ENCODE data around the gene URM1. TPM values are rescaled to one million over a fixed set of nuclear protein-coding genes. Genes with fewer than 3 reads are reported as not detected.

Gene URM1
- total RNA-seq, 1 experiment from 2014 or later: 125 TPM

DNA sequence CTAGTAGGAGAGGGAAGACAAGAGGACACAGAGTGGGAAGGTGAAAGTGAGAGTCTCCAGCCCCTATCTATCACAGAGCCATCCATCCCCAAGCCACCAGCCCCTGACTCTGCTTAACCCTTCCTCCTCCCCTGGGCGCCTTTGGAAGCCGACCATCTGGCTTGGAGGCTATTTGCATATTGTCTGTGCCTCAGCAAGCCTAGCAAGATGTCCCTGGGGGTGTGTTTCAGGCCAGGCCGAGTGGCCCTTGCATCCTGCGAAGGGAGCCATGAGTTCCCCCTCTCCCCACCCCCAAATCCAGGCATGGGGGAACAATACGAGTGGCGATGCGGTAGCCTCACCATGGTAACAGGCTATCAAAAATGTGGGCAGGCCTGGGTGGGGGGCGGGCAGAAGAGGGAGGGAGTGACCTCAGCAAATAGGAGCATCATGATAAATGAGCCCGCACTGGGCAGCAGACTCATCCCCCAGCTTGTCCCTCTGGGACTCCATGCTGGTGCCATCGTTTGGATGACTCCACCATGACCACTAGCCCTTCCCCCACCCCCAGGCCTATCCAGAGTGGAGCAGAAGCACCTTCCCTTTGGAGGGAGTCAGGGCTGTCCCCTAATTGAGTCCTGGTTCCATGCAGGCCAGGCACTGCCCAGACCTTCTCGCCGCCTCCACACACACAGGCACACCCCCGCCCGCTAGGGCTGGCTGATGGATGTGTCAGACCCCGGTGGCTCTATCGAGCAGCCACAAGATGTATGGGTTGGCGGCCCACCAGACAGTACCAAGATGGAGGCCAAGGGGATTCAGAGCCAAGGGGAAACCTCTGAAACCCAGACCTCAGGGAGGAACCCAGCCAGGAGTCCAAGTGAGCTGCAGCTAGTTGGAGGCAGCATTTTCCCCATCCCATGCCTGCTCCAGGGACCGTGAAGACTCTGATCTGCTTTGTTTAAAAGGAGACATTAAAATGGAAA lies 14.6 kb downstream of the URM1 start:
- no peak for DNase-seq (ENCODE audit: low spot score)

DNA sequence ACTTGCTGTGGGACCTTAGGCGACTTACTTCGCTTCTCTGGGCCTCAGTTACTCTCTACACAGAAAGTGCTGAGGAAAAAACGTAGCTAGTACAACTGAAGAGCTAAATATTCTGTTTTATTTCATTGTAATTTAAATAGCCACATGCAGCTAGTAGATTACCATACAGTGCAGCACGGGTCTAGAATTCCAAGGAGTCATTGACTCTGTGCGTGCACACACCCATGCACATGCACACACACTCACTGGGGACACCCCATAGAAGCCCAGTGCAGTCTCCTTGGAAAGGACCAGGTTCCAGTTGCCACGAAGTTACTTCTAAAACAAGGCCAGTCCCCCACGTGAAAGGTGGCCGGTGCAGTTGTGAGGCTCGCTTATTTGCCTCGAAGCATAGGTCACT lies 17.0 kb downstream of the URM1 start:
- no peak for DNase-seq (ENCODE audit: low spot score)

DNA sequence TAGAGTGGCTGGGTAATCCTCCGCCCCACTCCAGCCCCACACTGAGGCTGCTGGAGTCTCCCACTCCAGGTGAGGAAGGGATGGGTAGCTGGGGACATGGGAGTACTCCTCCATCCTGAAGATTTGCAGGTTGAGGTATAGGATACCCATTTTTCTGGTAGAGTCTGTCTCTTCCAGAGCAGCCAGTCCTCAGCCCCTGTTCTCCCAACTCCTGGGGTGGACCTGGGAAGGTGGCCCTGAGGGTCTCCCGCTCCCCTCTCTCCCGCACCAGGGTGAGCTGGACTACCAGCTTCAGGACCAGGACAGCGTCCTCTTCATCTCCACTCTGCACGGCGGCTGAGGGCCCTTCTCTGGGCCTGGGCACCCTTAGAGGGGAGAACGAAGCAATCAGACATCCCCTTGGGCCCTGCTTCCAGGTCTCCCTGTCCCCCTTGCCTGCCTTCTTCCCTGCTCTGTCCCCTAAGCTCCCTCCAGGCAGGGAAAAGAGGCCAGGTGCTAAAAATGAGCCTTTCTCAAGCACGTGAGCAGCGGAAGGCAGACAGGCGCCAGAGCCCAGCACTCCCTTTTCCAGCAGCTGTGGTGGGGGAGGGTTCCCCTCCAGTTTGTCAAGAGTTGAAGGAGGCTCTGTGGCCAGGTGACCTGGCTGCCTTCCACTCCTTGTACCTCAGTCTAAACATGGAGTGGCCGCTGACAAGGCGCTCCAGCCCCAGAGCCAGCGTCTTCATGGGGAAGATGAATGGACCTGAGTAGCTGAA lies 18.4 kb downstream of the URM1 start:
- no peak for DNase-seq (ENCODE audit: low spot score)

DNA sequence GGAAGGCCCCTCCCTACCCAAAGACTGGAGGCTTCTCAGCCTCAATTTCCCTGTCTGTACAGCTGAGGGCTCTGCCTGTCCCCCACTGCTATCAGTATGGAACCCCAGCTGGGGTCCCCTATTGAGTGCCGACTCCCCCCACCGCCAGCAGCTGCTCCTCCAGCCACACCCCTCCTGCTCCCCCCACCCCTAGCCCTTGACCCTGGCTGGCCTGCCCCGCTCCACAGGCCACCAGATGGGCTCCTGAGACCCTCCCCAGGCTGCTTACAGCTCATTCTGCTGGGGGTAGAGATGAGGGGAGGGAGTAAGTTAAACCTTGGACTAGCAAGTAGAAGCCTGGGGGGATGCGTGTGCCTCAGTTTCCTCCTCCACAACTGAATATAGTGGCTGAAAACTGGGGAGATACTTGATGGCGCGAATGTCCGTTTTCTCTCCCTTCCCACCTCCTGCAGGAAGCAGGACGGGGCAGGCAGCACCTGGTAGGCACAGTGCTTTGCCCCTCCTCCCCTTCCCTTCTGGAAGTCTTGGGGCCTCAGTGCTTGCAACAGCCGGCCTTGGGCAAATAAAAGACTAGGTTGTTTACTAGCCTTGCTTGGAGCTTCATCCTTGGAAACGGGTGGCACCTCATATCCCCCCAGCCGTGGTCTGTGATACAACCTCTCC lies 19.1 kb downstream of the URM1 start:
- no peak for DNase-seq (ENCODE audit: low spot score)

DNA sequence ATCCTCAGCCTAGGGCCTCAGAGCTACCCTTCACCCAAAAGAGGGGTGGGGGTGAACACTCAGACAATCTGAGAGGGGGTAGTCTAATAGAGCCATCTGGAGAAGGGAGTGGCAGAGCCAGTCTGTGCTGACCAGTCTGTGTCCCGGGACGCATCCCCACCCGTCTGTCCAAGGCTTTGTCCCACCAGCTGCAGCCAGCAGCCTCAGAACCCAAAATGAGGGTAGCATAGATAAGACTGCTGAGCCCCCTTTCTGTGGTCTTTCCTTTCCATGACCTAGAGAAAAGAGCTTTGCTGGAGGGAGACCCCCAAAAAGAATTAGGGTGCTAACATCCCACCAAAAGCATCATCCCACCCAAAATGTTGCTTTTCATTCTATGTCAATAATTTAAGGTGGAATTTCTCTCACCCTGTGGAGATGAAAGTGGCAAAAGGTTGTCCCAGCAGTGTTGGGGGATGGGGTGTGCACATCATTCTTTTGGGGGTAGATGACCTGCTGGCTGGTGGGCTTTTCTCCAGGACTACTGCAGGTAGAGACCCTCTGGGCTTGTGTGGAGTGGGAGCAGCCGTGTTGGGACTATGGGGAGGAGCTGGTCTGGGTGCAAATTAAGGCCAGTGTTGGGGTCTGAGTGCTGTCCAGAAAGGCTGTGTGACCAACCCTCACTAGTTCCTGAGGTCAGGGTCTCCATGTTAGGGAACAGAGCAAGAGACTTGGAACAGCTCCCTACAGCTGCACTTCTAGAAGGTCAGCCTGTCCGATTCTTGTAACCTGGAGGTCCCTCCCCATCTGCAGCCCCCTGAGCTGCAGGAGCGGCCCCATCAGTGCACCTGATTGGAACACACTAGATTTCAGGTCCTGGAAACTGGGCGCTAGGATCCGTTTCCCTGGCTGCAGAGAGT lies 19.9 kb downstream of the URM1 start:
- DNase-seq (ENCODE audit: low spot score): no peak

DNA sequence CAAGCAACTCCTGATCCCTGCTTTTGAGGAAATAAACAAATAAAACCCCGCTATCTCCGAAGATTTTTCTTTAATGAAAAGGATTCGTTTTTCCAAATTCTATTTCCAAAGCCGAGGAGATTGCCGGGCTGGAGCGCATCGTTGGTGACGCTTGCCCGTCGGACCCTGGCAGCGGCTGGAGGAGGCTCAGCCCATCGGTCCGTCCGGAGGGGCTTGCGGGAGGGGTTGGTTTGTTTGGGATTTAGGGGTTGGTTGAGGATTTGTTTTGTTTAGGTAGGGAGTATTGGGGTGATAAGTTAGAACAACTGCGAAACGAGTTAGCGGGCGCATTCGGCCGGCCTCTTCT lies 20.8 kb downstream of the URM1 start:
- no peak for DNase-seq (ENCODE audit: low spot score)

DNA sequence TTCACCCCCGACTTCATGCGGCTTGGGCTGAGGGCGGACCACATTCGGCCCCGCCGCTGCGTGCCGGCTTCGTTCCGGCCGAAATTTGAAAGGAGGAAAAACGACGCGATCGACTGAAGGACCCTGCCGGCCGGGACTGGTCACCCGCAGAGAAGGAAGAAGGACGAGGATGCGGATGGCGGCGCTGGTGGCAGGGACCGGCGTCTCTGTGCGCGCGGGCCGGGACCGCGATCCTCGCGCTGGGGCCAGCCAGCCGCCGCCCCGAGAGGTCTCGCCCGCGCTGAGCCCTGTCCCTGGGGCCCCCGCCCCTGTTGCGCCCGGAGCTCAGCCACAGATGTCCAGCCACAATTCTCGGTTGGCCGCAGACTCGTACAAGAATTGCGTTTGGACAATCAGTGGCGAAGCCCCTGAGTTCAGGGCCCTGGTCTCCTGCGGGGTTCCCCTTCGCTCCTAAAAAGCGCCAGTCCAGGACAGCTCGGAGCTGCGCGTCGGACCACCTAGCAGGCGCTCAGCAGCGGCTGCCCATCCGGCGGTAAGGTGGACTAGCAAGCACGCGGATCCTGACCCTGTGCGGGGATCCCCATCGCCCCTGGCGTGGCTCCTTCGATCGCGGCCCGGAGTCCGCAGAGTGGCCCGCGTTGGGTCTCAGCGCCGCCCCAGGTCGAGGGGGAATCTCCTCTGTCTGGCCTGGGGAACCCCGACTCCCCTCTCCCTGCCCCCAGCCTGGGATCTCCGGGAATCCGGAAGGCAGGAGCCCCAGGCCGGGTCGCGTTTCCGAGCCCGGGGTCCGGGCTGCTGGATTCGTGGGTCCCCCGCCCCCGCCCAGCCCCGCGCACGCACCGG lies 21.3 kb downstream of the URM1 start:
- DNase-seq (ENCODE audit: low spot score): no peak

DNA sequence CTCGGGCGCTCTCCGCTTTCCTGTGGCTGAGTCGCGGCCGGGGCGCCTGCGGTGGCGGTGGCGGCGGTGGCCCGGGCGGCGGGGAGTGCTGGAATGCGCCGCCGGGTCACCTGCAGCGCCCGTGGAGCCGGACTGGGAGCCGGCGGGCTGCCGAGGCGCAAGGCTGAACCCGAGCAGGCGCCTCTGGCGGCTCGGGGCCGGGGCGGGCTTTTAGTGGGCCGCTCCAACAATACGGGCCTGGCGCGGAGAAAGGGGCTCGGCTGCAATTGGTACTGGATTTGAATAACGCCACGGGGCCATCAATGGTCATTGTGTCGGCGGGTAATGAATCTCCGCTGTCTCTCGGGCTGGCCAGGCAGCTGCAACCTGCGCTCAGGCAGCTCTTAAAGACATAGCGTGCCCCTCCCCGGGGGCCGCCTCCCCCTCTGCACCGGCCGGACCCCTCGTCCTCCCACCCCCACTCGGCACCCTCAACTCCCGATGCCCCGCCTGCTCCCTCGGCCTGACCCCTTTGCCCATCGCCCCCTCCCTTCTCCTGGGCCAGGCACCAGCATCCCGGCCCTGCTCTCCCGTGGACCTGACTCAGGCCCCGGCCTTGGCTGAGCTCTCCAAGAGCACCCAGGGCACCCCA lies 22.1 kb downstream of the URM1 start:
- DNase-seq (ENCODE audit: low spot score): no peak

DNA sequence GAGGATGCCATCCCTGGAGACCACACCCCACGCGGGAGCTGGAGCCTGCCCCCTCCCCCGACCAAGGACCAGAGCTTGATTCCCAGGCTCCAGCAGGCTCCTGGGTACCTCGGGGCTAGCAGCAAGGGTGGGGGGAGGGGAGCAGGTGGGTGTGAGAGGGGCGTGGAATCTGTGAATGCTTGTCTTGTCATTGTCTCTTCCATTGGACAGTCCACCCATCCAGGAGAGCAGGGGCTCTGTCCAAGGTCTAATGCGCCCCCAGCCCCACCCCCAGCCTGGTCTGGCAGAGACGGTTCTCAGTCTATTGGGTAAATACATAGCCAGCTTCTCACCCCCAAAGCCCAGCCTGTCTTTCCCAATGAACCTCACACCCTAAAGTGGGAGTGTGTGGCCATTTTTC lies 22.8 kb downstream of the URM1 start:
- DNase-seq (ENCODE audit: low spot score): no peak

DNA sequence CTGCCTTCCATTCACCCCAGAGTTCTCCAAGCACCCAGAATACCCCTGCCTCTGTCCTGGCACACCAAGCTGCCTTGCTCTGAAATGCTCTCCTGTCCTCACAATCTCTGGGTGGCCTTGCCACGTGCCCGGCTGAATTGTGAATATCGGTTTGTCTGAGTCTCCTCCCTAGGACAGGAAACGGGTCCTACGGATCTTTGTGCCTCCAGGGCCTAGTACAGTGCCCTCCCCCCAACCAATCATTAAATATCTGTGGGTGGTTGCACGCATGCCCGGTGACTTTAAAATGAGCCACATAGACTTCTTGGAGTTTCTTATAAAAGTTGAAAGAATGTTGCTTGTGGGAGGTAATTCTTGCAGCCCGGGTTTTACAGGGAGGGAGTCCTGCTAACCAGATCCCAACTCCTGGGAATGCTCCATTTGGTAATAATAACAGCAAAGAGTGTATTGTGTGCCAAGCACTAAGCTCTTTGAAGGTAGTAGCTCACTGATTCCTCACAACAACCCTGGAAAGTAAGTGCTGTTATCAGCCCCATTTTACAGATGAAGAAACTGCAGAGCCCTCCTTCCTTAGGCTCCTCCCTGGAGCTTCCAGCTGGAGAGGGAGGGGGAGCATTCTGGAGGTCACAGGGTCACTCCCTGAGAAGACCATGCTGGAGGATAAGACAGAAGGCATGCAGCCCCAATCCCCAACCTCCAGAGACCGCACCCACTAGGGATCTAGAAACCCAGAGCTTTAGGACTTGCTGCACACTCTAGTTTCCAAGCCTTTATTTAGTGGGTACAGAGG lies 23.4 kb downstream of the URM1 start:
- no peak for DNase-seq (ENCODE audit: low spot score)

DNA sequence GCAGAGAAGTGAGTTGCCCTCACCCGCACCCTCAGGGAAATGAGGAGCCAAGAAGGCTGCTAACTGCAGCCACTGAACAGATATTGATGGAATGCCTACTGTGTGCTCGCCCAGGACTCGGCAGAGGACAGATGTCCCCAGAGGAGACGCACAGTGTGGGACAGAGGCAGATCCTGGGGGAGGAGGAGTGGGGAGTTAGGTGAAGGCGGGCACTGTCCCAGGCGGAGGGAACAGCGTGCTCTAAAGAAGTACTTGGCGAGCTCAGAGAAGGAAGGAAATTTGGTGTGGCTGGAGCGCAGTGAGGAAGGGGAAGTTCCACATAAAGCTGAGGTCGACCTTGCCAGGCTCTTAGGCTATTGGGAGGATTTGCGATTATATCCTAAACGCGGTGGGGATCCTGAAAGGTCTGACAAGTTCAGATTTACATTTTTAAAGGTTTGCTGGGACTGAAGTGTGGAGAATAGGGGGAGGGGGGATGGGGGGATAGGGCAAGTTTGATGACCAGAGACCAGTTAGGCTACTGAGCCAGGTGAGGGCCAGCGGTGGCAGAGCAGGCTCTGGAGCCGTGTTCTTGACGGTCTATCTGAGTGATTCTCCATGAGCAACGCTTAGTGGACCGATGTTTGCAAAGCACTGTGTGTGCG lies 25.9 kb downstream of the URM1 start:
- no peak for DNase-seq (ENCODE audit: low spot score)

DNA sequence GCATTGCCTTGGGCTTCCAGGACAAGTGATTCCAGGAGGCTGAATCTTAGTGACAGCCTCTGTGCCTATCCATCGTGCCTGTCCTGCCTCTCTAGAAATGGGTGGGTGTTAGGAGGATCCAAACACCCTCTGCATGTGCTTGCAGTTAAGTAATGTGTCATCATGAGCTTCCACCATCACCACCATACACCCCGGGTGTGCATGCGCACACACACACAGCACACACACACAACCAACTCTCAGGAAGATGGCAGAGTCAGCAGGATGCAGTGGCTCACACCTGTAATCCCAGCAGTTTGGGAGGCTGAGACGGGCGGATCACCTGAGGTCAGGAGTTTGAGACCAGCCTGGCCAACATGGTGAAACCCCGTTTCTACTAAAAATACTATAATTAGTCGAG lies 26.7 kb downstream of the URM1 start:
- no peak for DNase-seq (ENCODE audit: low spot score)

DNA sequence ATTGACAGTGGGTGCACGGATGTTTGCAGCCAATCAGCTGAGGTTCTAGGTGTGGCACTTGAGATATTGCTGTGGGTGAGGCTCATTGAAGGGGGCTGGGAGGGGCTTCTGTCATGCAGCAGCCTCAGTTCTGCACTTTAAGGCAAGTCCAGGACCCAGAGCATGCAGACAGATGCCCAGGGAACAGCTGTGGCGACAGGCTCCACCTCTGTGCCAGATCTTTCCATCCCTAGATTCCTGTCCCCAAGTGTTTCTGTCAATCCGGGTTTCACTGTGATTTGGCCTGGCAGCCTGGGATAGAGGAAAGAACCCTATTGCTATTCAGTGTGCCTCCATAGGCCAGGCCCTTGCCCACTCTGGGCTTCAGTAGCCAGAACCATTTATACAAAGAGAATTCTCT lies 28.7 kb downstream of the URM1 start:
- no peak for DNase-seq (ENCODE audit: low spot score)

DNA sequence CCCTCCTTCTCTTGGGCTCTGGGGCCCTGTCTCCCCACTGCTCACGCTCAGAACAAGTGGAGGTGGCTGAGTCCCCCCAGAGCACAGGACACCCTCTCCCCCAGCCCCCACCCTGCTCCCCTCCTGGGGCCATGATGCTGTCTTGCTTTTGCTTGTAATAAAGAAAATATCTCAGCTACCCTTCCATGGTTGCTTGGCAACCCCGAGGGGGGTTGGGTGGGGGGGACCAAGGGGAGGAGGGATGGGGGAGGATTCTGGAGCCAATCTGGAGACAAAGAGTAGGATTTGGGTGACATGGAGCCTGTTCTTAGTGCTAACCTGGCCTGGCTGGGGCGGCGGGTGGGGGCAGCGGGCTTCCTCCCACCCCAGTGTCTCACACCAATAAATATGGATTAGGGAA lies 33.4 kb downstream of the URM1 start:
- DNase-seq (ENCODE audit: low spot score): no peak

DNA sequence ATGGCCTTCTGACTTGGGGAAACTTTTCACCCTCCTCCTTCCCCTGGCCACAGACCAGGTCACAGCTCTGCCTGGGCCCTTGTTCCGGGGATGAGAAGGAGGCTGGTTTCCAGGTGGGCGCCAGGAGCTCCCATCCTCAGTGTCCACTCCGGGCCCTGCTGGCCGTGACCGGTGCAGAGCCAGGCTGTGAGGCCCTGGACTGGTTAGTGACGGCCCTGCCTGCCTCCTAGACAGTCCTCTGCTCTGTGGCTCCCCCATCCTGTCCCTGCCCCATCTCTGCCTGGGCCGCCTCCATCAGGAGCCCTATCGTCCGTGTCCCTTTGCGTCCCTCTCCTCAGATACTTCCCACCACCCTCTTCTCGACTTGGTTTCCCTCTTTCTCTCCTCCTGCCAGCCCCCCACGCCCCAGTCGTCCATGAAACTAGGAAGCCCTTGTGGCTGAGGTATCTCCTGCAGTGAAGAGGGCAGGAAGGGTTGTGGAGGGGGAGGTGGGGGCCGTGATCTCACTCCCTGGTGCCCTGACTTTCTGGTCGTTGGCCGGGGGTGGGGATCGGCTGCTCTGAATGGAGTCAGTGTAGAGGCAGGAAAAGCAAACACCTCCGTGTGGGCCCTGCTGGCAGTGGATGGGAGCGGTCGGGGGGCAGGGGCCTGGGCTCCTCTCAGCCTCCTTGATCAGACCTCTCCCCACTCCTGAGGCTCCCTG lies 34.1 kb downstream of the URM1 start:
- no peak for DNase-seq (ENCODE audit: low spot score)

DNA sequence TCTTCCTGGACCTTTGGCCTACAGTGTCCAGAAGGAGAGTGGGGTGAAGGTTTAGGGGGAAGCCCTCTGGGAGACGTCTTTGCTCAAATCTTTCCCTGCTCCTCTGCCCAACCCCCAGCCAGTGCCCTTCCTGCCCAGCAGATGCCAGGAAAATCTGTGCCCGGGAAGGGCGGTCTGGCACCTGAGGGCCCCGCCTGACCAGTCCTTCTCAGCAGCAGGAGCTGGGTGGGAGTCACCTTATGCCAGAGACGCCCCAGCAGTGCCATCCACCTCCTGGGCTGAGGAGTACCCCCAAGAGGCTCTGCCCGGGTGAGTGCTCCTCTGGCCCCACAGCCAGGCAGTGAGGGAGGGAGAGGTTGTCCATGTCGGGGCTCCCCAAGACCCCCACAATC lies 34.6 kb downstream of the URM1 start:
- no peak for DNase-seq (ENCODE audit: low spot score)

DNA sequence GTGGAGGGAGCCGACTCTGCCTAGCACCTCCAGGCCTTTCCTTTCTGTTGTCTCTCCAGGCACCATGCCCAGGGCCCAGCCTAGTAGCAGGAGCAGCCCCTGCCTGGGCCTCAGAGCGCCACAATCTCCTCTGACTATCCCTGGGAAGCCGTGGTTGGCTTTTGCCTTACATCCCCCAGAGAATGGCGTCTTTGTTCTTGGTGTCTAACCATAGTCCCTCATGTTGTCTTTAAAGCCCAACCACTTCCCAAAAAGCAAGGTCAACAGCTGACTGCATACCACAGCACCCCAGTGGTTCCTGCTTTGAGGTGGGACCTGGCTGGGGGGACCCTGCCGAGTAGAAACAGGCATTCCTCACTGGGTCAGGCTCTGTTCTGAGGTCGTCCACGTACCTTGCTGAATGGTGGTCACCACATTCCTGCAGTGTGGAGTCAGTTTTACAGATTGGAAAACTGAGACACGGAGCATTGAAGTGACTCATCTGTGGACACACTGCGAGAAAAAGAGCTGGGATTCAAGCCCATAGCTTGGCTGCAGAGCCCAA lies 35.7 kb downstream of the URM1 start:
- DNase-seq (ENCODE audit: low spot score): no peak

DNA sequence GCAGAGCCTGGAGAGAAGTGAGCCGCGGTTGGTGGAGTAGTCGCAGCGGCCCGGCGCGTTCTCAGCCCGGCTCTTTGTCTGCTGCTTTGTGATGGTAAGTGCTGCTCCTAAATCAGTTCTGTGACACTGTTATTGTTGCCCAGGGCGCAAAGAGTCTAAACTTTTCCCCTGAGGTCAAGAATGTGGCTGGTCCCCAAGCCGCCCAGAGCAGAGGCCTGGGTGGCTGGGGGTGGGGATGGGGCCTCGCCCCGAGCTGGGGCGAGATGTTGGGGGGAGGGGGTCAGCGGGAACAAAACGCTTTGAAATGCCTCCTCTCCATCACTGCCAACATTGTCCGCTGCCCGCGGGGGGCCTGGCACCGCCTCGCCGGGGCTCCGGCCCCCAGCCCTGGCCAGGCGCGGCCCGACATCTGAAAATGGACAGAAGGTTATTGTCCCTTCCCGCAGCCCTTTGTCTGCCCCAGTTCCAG lies 37.8 kb downstream of the URM1 start:
- no peak for DNase-seq (ENCODE audit: low spot score)
